SU-DHL-6 (cell line): ENCODE data around the gene TSHZ3.

Source experiments
- H2AFZ ChIP-seq: fragments of 200-600 bp; sonication (generic); 2 replicates; pipeline ENCODE4 v1.6.1; 2014; ENCODE audit warnings: low read depth, mild to moderate bottlenecking, moderate library complexity, mixed read lengths, antibody characterized with exemption, low read length; ENCODE audit not compliant: severe bottlenecking
- H3F3A ChIP-seq: fragments of 200-600 bp; shearing (Covaris generic); 2 replicates; pipeline ENCODE4 v1.6.0; 2016; ENCODE audit warnings: antibody characterized with exemption, mild to moderate bottlenecking; ENCODE audit not compliant: insufficient read depth
- H3K27ac ChIP-seq: fragments of 200-600 bp; sonication (generic); 2 replicates; pipeline ENCODE4 v1.5.1; 2016; ENCODE audit warnings: low read depth, mild to moderate bottlenecking, low read length, moderate library complexity, mixed read lengths
- H3K27me3 ChIP-seq: fragments of 200-600 bp; sonication (generic), shearing (Covaris generic); 2 replicates; pipeline ENCODE4 v1.6.0; 2014; ENCODE audit warnings: mild to moderate bottlenecking, low read length
- H3K36me3 ChIP-seq: fragments of 200-600 bp; sonication (generic); 2 replicates; pipeline ENCODE4 v1.6.1; 2014; ENCODE audit warnings: mild to moderate bottlenecking, low read length, mixed read lengths
- H3K4me2 ChIP-seq: fragments of 300-600, 200-600 bp; shearing (Covaris generic), sonication (generic); 2 replicates; pipeline ENCODE4 v1.6.0; 2014; ENCODE audit warnings: low read length, low read depth, mild to moderate bottlenecking; ENCODE audit not compliant: poor library complexity, severe bottlenecking
- H3K4me3 ChIP-seq: fragments of 200-600 bp; sonication (generic); 2 replicates; pipeline ENCODE4 v1.5.1; 2014; ENCODE audit warnings: antibody characterized with exemption, low read length, mild to moderate bottlenecking, mixed read lengths; ENCODE audit not compliant: insufficient read depth, poor library complexity, severe bottlenecking
- H3K79me2 ChIP-seq: fragments of 200-600 bp; sonication (generic); 2 replicates; pipeline ENCODE4 v1.6.1; 2014; ENCODE audit warnings: mild to moderate bottlenecking, low read length, moderate library complexity; ENCODE audit not compliant: insufficient read depth
- H3K9ac ChIP-seq: fragments of 200-600 bp; sonication (generic); 2 replicates; pipeline ENCODE4 v1.7.0; 2014; ENCODE audit warnings: mild to moderate bottlenecking, low read length
- H3K9me2 ChIP-seq: fragments of 200-600 bp; sonication (generic); replicated peaks from 2 replicates; pipeline ENCODE4 v1.6.1; 2014; ENCODE audit warnings: low read length; ENCODE audit not compliant: insufficient read depth
- H3K9me3 ChIP-seq: fragments of 200-600 bp; sonication (generic); 2 replicates; pipeline ENCODE4 v1.6.1; 2014; ENCODE audit warnings: low read length, mixed read lengths; ENCODE audit not compliant: insufficient read depth
- H4K20me1 ChIP-seq: fragments of 200-600 bp; sonication (generic); 2 replicates; pipeline ENCODE4 v1.6.1; 2014; ENCODE audit warnings: low read depth, mild to moderate bottlenecking, antibody characterized with exemption, low read length, moderate library complexity, mixed read lengths
- EZH2phosphoT487 ChIP-seq: fragments of 200-600 bp; sonication (generic), shearing (Covaris generic); conservative IDR thresholded peaks from 2 replicates; pipeline ENCODE4 v1.6.1; 2018; ENCODE audit warnings: mild to moderate bottlenecking, antibody characterized with exemption, low read length, moderate library complexity, mixed read lengths
- TF ChIP-seq, protein P1 (sequence below): fragments of 200-600 bp; sonication (generic); IDR thresholded peaks from one replicate; pipeline ENCODE4 v1.5.1; 2017; ENCODE audit warnings: antibody characterized with exemption, mild to moderate bottlenecking, low read length, moderate library complexity; ENCODE audit not compliant: insufficient read depth, poor library complexity, severe bottlenecking

The TSHZ3 gene

DNA sequence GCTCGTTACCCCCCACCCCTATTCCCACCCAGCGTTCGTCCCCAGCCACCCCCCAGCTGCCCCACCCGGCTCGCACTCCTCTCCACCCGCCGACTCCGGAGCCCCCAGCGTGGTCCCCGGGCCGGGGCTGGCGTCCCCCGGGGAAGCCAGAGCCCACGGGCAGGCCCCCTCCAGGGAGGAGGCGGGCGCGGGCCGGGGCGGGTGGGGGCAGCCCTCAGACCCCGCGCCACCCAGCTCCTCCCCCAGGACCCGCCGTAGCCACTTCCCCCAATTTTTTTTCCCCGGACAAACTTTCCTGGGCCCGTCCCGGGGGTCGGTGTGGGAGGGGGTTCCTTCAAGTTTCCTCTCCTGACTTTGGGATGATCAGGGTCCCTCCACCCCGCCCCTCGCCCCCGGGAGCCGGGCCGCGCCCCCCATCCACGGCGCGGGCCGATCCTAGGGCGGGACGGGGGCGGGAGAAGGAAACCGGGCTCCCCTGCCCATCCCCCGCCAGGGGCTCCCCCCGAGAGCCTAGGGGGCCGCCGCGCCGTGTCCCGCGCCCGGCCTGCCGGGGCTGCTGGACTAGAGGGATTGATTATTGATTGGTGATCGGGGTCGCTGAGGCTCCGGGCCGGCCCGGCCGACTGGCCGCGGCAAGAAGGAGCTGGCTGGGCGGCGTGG lies 927 bp upstream of the TSHZ3 start:
- no peaks in the 10 kb centered on the region for H3K9me2 ChIP-seq
- H4K20me1 ChIP-seq: no peaks in the 10 kb centered on the region
- H3K27ac ChIP-seq: no peak overlapping the region
- no peak overlapping the region for H3K9ac ChIP-seq
- H2AFZ ChIP-seq: no peak overlapping the region
- no peaks in the 10 kb centered on the region for H3K36me3 ChIP-seq
- no peaks in the 10 kb centered on the region for H3K79me2 ChIP-seq
- H3K4me3 ChIP-seq: no peak overlapping the region
- no peak overlapping the region for H3K4me2 ChIP-seq
- H3K27me3 ChIP-seq: no peaks in the 10 kb centered on the region
- no peaks in the 10 kb centered on the region for H3K9me3 ChIP-seq
- H3F3A ChIP-seq: no peaks in the 10 kb centered on the region
- TF ChIP-seq, protein P1, sequence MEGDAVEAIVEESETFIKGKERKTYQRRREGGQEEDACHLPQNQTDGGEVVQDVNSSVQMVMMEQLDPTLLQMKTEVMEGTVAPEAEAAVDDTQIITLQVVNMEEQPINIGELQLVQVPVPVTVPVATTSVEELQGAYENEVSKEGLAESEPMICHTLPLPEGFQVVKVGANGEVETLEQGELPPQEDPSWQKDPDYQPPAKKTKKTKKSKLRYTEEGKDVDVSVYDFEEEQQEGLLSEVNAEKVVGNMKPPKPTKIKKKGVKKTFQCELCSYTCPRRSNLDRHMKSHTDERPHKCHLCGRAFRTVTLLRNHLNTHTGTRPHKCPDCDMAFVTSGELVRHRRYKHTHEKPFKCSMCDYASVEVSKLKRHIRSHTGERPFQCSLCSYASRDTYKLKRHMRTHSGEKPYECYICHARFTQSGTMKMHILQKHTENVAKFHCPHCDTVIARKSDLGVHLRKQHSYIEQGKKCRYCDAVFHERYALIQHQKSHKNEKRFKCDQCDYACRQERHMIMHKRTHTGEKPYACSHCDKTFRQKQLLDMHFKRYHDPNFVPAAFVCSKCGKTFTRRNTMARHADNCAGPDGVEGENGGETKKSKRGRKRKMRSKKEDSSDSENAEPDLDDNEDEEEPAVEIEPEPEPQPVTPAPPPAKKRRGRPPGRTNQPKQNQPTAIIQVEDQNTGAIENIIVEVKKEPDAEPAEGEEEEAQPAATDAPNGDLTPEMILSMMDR: no peak
- no peak for TF ChIP-seq EZH2phosphoT487

DNA sequence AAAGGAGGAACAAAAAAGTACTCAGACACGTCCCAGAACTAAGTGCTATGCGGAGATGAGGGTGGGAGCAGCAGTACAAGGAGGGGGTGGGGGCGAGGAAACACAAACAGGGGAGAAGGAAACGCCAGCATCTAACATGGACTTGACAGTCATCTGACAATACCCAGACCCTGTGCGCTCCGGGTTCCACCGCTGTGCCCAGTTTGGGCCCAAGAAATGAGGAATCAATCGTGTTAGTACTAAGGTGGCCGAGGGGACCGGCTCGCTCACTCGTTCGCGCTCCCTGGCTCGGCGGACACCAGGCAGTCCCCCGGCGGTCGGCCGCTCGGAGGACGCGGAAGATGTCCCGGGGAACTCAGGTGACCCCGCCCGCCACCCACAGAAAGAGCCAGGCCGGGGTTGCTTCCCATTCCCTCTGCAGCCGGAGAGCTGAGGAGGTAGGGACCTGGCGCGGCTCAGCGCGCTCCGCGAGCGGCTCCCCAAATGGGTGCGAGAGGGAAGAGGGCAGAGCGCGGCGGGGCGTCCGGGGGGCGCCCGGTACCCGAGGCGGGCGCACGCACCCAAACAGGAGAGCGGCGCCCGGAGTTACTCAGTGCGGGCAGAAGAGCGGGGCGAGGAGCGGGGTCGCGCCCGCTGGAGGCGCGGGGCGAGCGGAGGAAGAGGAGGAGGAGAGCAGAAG lies 616 bp downstream of the TSHZ3 start:
- Histone ChIP-seq H3K9me2 (no peaks in the 10 kb centered on the region), H3K9ac (no peak overlapping the region), H2AFZ (no peak overlapping the region), H3F3A (no peaks in the 10 kb centered on the region), H3K36me3 (no peaks in the 10 kb centered on the region), H3K27ac (no peak overlapping the region), H4K20me1 (no peaks in the 10 kb centered on the region), H3K4me3 (no peak overlapping the region), H3K4me2 (no peak overlapping the region), H3K79me2 (no peaks in the 10 kb centered on the region), H3K9me3 (no peaks in the 10 kb centered on the region), H3K27me3 (no peaks in the 10 kb centered on the region)
- TF ChIP-seq, protein P1: no peak
- no peak for TF ChIP-seq EZH2phosphoT487

DNA sequence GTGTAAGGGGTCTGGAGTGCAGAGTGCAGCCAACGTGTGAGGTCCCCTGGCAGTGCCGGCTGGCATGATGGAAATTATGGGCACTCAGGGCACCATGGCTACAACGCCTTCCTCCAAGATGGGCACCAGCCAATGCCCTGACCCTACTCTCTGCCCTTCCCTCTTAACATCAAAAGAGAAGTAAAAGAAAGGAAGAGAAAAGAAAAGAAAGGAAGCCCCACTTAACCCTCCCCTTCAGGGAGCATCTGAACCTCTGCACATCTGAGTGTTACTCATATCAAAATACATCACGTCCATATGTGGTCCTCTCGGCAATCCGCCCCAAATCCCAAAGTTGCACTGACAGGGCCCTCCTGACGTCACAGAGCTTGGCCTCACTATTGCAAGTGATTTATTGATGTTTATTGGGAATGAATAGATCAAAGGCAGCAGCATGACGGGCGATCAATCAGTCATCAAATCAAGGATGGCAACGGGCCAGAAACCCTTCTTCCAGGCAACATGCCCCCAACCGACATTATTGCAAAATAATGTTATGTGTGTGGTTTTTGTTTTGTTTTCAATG lies 1.3 kb downstream of the TSHZ3 start:
- no peak overlapping the region for H2AFZ ChIP-seq
- no peaks in the 10 kb centered on the region for H3F3A ChIP-seq
- no peak overlapping the region for H3K9ac ChIP-seq
- no peaks in the 10 kb centered on the region for H3K9me2 ChIP-seq
- H3K79me2 ChIP-seq: no peaks in the 10 kb centered on the region
- no peaks in the 10 kb centered on the region for H4K20me1 ChIP-seq
- H3K27me3 ChIP-seq: no peaks in the 10 kb centered on the region
- TF ChIP-seq, protein P1: no peak
- TF ChIP-seq EZH2phosphoT487: no peak
- no peak overlapping the region for H3K27ac ChIP-seq
- H3K4me3 ChIP-seq: no peak overlapping the region
- no peaks in the 10 kb centered on the region for H3K36me3 ChIP-seq
- no peak overlapping the region for H3K4me2 ChIP-seq
- H3K9me3 ChIP-seq: no peaks in the 10 kb centered on the region
